A673 (cell line): Measurements from ENCODE around the gene SMARCA4.

Experiments
- CTCF ChIP-seq: fragments of 300-800, 200-600 bp; sonication (generic); conservative IDR thresholded peaks from 2 replicates; pipeline ENCODE4 v1.5.1; 2017; ENCODE audit warnings: low read depth, mild to moderate bottlenecking, antibody characterized with exemption, low read length, moderate library complexity, mixed read lengths
- EZH2 ChIP-seq: fragments of 200-600 bp; sonication (generic); IDR thresholded peaks from 2 replicates; pipeline ENCODE4 v1.6.1; 2017; ENCODE audit warnings: borderline replicate concordance, low read depth, mild to moderate bottlenecking, mixed read lengths, antibody characterized with exemption, low read length; ENCODE audit not compliant: poor library complexity, severe bottlenecking

GRCh38 chr19:11010041-11010440 lies 49.2 kb downstream of the SMARCA4 start:
- TF ChIP-seq CTCF: no peak
- TF ChIP-seq EZH2: no peak
